Measurements from ENCODE around the gene FOXN4. TPM values are rescaled to one million over a fixed set of nuclear protein-coding genes. Genes with fewer than 3 reads are reported as not detected.

Gene FOXN4
- total RNA-seq, 1 experiment from 2014 or later = 0.52 TPM

GRCh38 chr12:109287811-109288469 lies 21.1 kb downstream of the FOXN4 start:
- intact Hi-C loops (cut with micrococcal nuclease) = no loop called here
- RAD21 ChIA-PET (ENCODE audit: low non-redundant PET in 1 of 2, low total read pairs in 2 of 2, uncharacterized antibody in 2 of 2, unreplicated experiment in 2 of 2) = no interaction called here
- no peaks in the 10 kb centered on the region for H3K4me1 ChIP-seq (ENCODE audit: control insufficient read depth in 1 of 2, insufficient read depth in 2 of 2, low read length in 2 of 2)
- BruUV-seq (replicated peaks) = no TSS peak
- no peak overlapping the region for H3K9ac ChIP-seq (ENCODE audit: low read length)
- H3K79me2 ChIP-seq (ENCODE audit: insufficient read depth, low read length) = no peaks in the 10 kb centered on the region
- no peak overlapping the region for H2AFZ ChIP-seq (ENCODE audit: low read depth, low read length, poor library complexity, severe bottlenecking)
- no peak overlapping the region for H3K27ac ChIP-seq (ENCODE audit: low read depth, low read length)
- H4K20me1 ChIP-seq (ENCODE audit: insufficient read depth) = no peaks in the 10 kb centered on the region
- H3K27me3 ChIP-seq (ENCODE audit: insufficient read depth, low read length) = no peaks in the 10 kb centered on the region
- peak overlapping the region; percentile 3 to 25; a peak in 3 of 4 replicates for H3K4me3 ChIP-seq (replicated peaks in 1 of 2; ENCODE audit: low read depth in 1 of 2, low read length in 2 of 2)
- no peaks in the 10 kb centered on the region for H3K36me3 ChIP-seq (ENCODE audit: control insufficient read depth in 1 of 2, insufficient read depth in 2 of 2, low read length in 2 of 2)
- CTCF ChIA-PET = no interaction called here
- ATAC-seq (no peak), DNase-seq (ENCODE audit: low read depth, low spot score) (no peak)
- H3K4me2 ChIP-seq (ENCODE audit: low read length) = peak overlapping the region; percentile 24; the same call in 1 of the 2 replicates
- no peaks in the 10 kb centered on the region for H3K9me2 ChIP-seq (ENCODE audit: insufficient read depth)
- no peaks in the 10 kb centered on the region for H3K9me3 ChIP-seq (ENCODE audit: control insufficient read depth in 1 of 2, insufficient read depth in 1 of 2, low read depth in 1 of 2, low read length in 2 of 2)
- POLR2A ChIA-PET = no interaction called here
- TF ChIP-seq RAD21 (IDR thresholded peaks at IDR 0.05; ENCODE audit: low read depth) (no peak), POLR2A (IDR thresholded peaks at IDR 0.05; ENCODE audit: borderline replicate concordance, extremely low read depth, insufficient read depth, insufficient read length) (no peak), SIN3A (IDR thresholded peaks at IDR 0.05; ENCODE audit: low read depth) (no peak), SP1 (IDR thresholded peaks at IDR 0.05; ENCODE audit: low read depth) (no peak)
- TF ChIP-seq, protein P1, sequence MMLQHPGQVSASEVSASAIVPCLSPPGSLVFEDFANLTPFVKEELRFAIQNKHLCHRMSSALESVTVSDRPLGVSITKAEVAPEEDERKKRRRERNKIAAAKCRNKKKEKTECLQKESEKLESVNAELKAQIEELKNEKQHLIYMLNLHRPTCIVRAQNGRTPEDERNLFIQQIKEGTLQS (IDR thresholded peaks at IDR 0.05) = no peak

GRCh38 chr12:109287181-109287580 lies 21.9 kb downstream of the FOXN4 start:
- Histone ChIP-seq H3K36me3 (ENCODE audit: control insufficient read depth in 1 of 2, insufficient read depth in 2 of 2, low read length in 2 of 2) (no peaks in the 10 kb centered on the region), H3K27me3 (ENCODE audit: insufficient read depth, low read length) (no peaks in the 10 kb centered on the region), H3K9me3 (ENCODE audit: control insufficient read depth in 1 of 2, insufficient read depth in 1 of 2, low read depth in 1 of 2, low read length in 2 of 2) (no peaks in the 10 kb centered on the region), H3K27ac (ENCODE audit: low read depth, low read length) (no peak overlapping the region), H3K4me3 (replicated peaks in 1 of 2; ENCODE audit: low read depth in 1 of 2, low read length in 2 of 2) (no peak overlapping the region), H3K9me2 (ENCODE audit: insufficient read depth) (no peaks in the 10 kb centered on the region), H3K4me2 (ENCODE audit: low read length) (no peak overlapping the region), H3K4me1 (ENCODE audit: control insufficient read depth in 1 of 2, insufficient read depth in 2 of 2, low read length in 2 of 2) (no peaks in the 10 kb centered on the region), H2AFZ (ENCODE audit: low read depth, low read length, poor library complexity, severe bottlenecking) (no peak overlapping the region), H4K20me1 (ENCODE audit: insufficient read depth) (no peaks in the 10 kb centered on the region), H3K9ac (ENCODE audit: low read length) (no peak overlapping the region), H3K79me2 (ENCODE audit: insufficient read depth, low read length) (no peaks in the 10 kb centered on the region)
- ATAC-seq = no peak
- BruUV-seq (replicated peaks) = no TSS peak
- intact Hi-C loops (cut with micrococcal nuclease) = no loop called here
- ChIA-PET POLR2A (no interaction called here), RAD21 (ENCODE audit: low non-redundant PET in 1 of 2, low total read pairs in 2 of 2, uncharacterized antibody in 2 of 2, unreplicated experiment in 2 of 2) (no interaction called here), CTCF (no interaction called here)
- DNase-seq (ENCODE audit: low read depth, low spot score) = no peak
- TF ChIP-seq SRF (IDR thresholded peaks at IDR 0.05; ENCODE audit: low read depth) (no peak), SIN3A (IDR thresholded peaks at IDR 0.05; ENCODE audit: low read depth) (no peak), JUND (IDR thresholded peaks at IDR 0.05) (no peak), EGR1 (IDR thresholded peaks at IDR 0.05; ENCODE audit: low read depth) (no peak), ZFX (IDR thresholded peaks at IDR 0.05) (no peak), ELF1 (IDR thresholded peaks at IDR 0.05; ENCODE audit: borderline replicate concordance, low read depth) (no peak), TCF7L2 (IDR thresholded peaks at IDR 0.05; ENCODE audit: borderline replicate concordance, extremely low read depth, insufficient read depth, insufficient read length) (no peak), EZH2 (IDR thresholded peaks at IDR 0.05) (no peak), MAX (IDR thresholded peaks at IDR 0.05) (no peak), SP1 (IDR thresholded peaks at IDR 0.05; ENCODE audit: low read depth) (no peak), POLR2AphosphoS5 (IDR thresholded peaks at IDR 0.05; ENCODE audit: low read depth, low read length) (no peak), CEBPB (IDR thresholded peaks at IDR 0.05; ENCODE audit: low read depth) (no peak), ZBTB33 (IDR thresholded peaks at IDR 0.05; ENCODE audit: extremely low read depth, insufficient replicate concordance, low read length) (no peak), CTCF (IDR thresholded peaks at IDR 0.05 in 2 of 3, conservative IDR thresholded peaks at IDR 0.05 in 1 of 3; ENCODE audit: borderline replicate concordance in 1 of 3, insufficient read depth in 1 of 3, low read depth in 2 of 3, low read length in 2 of 3) (no peak)
- TF ChIP-seq, protein P1 (IDR thresholded peaks at IDR 0.05) = no peak

Measured in HCT116 (cell line).